HepG2 (cell line): Measurements from ENCODE around the gene PKLR. TPM values are rescaled to one million over a fixed set of nuclear protein-coding genes. Genes with fewer than 3 reads are reported as not detected.

ENCODE experiments used
- BORCS8-MEF2B ChIP-seq: sonication (generic); formaldehyde crosslinking; IDR thresholded peaks from 2 replicates; pipeline ENCODE4 v1.8.0; 2022; ENCODE audit warnings: mild to moderate bottlenecking, missing genetic modification reagents
- DR1 ChIP-seq: sonication (generic); formaldehyde crosslinking; IDR thresholded peaks from 2 replicates; pipeline ENCODE4 v1.8.0; 2021; ENCODE audit warnings: mild to moderate bottlenecking, missing genetic modification reagents, inconsistent platforms
- GABPB1 ChIP-seq: IDR thresholded peaks from 2 replicates; pipeline ENCODE4 v1.6.1; 2016; ENCODE audit warnings: mild to moderate bottlenecking, missing genetic modification reagents, moderate library complexity, missing compliant biosample characterization
- IKZF4 ChIP-seq: sonication (generic); formaldehyde crosslinking; IDR thresholded peaks from 2 replicates; pipeline ENCODE4 v1.5.1; 2020; ENCODE audit warnings: borderline replicate concordance, mild to moderate bottlenecking, low read depth, missing genetic modification reagents; ENCODE audit errors: not compliant biosample characterization
- MAFK ChIP-seq, 2 experiments: IDR thresholded peaks in 1 of 2; conservative IDR thresholded peaks in 1 of 2; 2 replicates each; pipeline ENCODE4 v1.6.1; 2011; ENCODE audit warnings: improper control_type of control experiment in 2 of 2, low read length in 2 of 2
- NFYC ChIP-seq: IDR thresholded peaks from 2 replicates; pipeline ENCODE4 v1.6.1; 2016; ENCODE audit warnings: missing genetic modification reagents, missing compliant biosample characterization
- PAF1 ChIP-seq: IDR thresholded peaks from 2 replicates; pipeline ENCODE4 v1.6.1; 2016; ENCODE audit warnings: missing genetic modification reagents, missing compliant biosample characterization
- PHF8 ChIP-seq: sonication (generic); formaldehyde crosslinking; IDR thresholded peaks from 2 replicates; pipeline ENCODE4 v1.5.0; 2020; ENCODE audit warnings: missing genetic modification reagents
- SCMH1 ChIP-seq: sonication (generic); formaldehyde crosslinking; IDR thresholded peaks from 2 replicates; pipeline ENCODE4 v1.9.0; 2021; ENCODE audit warnings: missing genetic modification reagents, mild to moderate bottlenecking, borderline replicate concordance
- SP5 ChIP-seq: IDR thresholded peaks from 2 replicates; pipeline ENCODE4 v1.6.1; 2016; ENCODE audit warnings: low read depth, borderline replicate concordance
- TCF12 ChIP-seq, 2 experiments: fragments of 450-650 bp in 1 of 2; sonication (generic) in 1 of 2; formaldehyde crosslinking in 1 of 2; IDR thresholded peaks; 2 replicates each; pipeline versions ENCODE4 v1.6.1 to v1.8.0; 2017 to 2022; ENCODE audit warnings: antibody characterized with exemption in 1 of 2, mild to moderate bottlenecking in 1 of 2, missing genetic modification reagents in 1 of 2, moderate library complexity in 1 of 2
- TMF1 ChIP-seq: sonication (generic); formaldehyde crosslinking; IDR thresholded peaks from 2 replicates; pipeline ENCODE4 v1.8.1; 2022; ENCODE audit warnings: low read depth, missing genetic modification reagents
- ZBTB7B ChIP-seq: sonication (generic); formaldehyde crosslinking; IDR thresholded peaks from 2 replicates; pipeline ENCODE4 v1.4.0; 2020; ENCODE audit warnings: missing genetic modification reagents
- ZFP37 ChIP-seq: sonication (generic); formaldehyde crosslinking; IDR thresholded peaks from 2 replicates; pipeline ENCODE4 v1.4.0; 2020; ENCODE audit warnings: missing genetic modification reagents, borderline replicate concordance
- ZFP41 ChIP-seq: sonication (generic); formaldehyde crosslinking; IDR thresholded peaks from 2 replicates; pipeline ENCODE4 v1.4.0; 2020; ENCODE audit warnings: mild to moderate bottlenecking, missing genetic modification reagents, borderline replicate concordance
- ZFP90 ChIP-seq: sonication (generic); formaldehyde crosslinking; IDR thresholded peaks from 2 replicates; pipeline ENCODE4 v1.8.0; 2022; ENCODE audit warnings: missing genetic modification reagents, mild to moderate bottlenecking, inconsistent platforms, borderline replicate concordance
- ZNF557 ChIP-seq: sonication (generic); formaldehyde crosslinking; IDR thresholded peaks from 2 replicates; pipeline ENCODE4 v1.4.0; 2020; ENCODE audit warnings: missing genetic modification reagents
- ZNF589 ChIP-seq: sonication (generic); formaldehyde crosslinking; conservative IDR thresholded peaks from 2 replicates; pipeline ENCODE4 v1.8.0; 2022; ENCODE audit warnings: mild to moderate bottlenecking, moderate library complexity, missing genetic modification reagents
- polyA plus RNA-seq, 8 experiments: library from polyadenylated mRNA; depleted of rRNA in 3 of 8; stranded (reverse) in 7 of 8; unstranded in 1 of 8; fragments of >200 nt; fragmentation: Illumina TruSeq in 4 of 8; extraction: Trizol in 4 of 8; gene quantifications; 2 replicates each; pipeline versions ENCODE4 v1.2.1 to v1.2.3, GENCODE V29; 2011 to 2016; ENCODE audit warnings: low read depth in 4 of 8, missing spikeins in 1 of 8, mixed read lengths in 1 of 8; ENCODE audit not compliant: insufficient read depth in 1 of 8
- total RNA-seq, 5 experiments: library from RNA; depleted of rRNA; stranded (reverse); fragments of >200 nt; fragmentation: Illumina TruSeq; extraction: Trizol; gene quantifications; 2 replicates each; pipeline ENCODE4 v1.2.3, GENCODE V29; 2016; ENCODE audit warnings: low read depth in 1 of 5
- TF ChIP-seq, protein P1 (sequence below): sonication (generic); formaldehyde crosslinking; IDR thresholded peaks from 2 replicates; pipeline ENCODE4 v1.4.0; 2020; ENCODE audit warnings: mild to moderate bottlenecking, missing genetic modification reagents, borderline replicate concordance
- TF ChIP-seq, protein P2 (sequence below): sonication (generic); formaldehyde crosslinking; IDR thresholded peaks from 2 replicates; pipeline ENCODE4 v1.4.0; 2020; ENCODE audit warnings: missing genetic modification reagents, borderline replicate concordance

PKLR gene
- total and polyA plus RNA-seq, 2 of the 13 experiments (the other 11 are each of a cell fraction or from before 2014, with no cell fraction given): 10.3 to 29.3 TPM

DNA sequence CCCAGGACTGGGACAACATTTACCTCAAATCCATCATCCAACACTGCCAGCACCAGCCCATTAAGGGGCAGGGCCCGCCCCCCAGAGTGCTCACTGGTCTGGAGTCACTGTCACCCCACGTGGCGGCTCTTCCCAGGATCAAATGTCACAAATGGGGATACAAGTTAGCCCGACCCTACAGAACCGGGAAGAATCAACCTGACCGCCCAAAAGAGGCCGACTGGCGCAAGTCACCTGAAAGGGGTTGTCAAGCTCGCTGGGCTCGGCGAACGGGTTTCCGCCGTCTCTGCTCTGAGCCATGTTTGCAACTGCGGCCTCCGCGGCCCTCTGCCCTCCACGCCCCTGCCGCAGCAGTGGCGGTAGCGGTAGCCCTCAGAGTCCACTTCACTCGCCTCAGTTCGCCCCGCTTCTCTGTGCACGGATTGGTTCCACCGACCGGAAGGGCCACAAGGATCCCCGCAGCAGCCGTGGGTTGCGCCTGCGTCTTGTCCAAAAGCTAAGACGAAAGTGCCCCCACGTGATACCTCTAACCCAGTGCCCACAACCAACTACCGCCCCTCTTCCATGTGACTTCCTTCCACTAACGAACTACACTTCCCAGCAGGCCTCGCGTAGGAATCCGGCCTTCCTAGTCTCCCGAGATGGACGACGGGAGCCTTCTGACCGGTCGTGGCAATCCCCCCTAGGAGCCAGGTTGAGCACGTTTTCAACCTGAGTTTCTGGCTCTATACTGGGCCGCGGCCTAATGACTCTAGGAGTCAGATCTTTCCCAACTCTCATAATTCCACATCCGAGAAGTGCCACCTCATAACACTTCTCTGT, 39.2 kb downstream of the PKLR start, which contains the start of gene SCAMP3 (continued):
- 0 out of 2 replicates have a peak, but pooled peaks have one; percentile 13 for TF ChIP-seq ZNF557 (CRISPR knock-in tag)
- TF ChIP-seq, protein P1, sequence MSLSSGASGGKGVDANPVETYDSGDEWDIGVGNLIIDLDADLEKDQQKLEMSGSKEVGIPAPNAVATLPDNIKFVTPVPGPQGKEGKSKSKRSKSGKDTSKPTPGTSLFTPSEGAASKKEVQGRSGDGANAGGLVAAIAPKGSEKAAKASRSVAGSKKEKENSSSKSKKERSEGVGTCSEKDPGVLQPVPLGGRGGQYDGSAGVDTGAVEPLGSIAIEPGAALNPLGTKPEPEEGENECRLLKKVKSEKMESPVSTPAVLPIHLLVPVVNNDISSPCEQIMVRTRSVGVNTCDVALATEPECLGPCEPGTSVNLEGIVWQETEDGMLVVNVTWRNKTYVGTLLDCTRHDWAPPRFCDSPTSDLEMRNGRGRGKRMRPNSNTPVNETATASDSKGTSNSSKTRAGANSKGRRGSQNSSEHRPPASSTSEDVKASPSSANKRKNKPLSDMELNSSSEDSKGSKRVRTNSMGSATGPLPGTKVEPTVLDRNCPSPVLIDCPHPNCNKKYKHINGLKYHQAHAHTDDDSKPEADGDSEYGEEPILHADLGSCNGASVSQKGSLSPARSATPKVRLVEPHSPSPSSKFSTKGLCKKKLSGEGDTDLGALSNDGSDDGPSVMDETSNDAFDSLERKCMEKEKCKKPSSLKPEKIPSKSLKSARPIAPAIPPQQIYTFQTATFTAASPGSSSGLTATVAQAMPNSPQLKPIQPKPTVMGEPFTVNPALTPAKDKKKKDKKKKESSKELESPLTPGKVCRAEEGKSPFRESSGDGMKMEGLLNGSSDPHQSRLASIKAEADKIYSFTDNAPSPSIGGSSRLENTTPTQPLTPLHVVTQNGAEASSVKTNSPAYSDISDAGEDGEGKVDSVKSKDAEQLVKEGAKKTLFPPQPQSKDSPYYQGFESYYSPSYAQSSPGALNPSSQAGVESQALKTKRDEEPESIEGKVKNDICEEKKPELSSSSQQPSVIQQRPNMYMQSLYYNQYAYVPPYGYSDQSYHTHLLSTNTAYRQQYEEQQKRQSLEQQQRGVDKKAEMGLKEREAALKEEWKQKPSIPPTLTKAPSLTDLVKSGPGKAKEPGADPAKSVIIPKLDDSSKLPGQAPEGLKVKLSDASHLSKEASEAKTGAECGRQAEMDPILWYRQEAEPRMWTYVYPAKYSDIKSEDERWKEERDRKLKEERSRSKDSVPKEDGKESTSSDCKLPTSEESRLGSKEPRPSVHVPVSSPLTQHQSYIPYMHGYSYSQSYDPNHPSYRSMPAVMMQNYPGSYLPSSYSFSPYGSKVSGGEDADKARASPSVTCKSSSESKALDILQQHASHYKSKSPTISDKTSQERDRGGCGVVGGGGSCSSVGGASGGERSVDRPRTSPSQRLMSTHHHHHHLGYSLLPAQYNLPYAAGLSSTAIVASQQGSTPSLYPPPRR (CRISPR knock-in tag): peak; percentile 66; the same call in 1 of the 2 replicates
- peak; percentile 75 for TF ChIP-seq NFYC (CRISPR knock-in tag)
- no peak for TF ChIP-seq IKZF4 (CRISPR knock-in tag)
- no peak for TF ChIP-seq SP5
- TF ChIP-seq PAF1 (CRISPR knock-in tag): peak; percentile 96
- TF ChIP-seq PHF8 (CRISPR knock-in tag): peak; percentile 92
- TF ChIP-seq, protein P2, sequence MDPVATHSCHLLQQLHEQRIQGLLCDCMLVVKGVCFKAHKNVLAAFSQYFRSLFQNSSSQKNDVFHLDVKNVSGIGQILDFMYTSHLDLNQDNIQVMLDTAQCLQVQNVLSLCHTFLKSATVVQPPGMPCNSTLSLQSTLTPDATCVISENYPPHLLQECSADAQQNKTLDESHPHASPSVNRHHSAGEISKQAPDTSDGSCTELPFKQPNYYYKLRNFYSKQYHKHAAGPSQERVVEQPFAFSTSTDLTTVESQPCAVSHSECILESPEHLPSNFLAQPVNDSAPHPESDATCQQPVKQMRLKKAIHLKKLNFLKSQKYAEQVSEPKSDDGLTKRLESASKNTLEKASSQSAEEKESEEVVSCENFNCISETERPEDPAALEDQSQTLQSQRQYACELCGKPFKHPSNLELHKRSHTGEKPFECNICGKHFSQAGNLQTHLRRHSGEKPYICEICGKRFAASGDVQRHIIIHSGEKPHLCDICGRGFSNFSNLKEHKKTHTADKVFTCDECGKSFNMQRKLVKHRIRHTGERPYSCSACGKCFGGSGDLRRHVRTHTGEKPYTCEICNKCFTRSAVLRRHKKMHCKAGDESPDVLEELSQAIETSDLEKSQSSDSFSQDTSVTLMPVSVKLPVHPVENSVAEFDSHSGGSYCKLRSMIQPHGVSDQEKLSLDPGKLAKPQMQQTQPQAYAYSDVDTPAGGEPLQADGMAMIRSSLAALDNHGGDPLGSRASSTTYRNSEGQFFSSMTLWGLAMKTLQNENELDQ (CRISPR knock-in tag): no peak
- peak; percentile 93 for TF ChIP-seq GABPB1 (CRISPR knock-in tag)
- TF ChIP-seq DR1: peak; percentile 82; the same call in 1 of the 2 replicates
- TF ChIP-seq BORCS8-MEF2B (CRISPR knock-in tag): peak; percentile 77; the same call in 1 of the 2 replicates
- no peak for TF ChIP-seq ZFP37 (CRISPR knock-in tag)
- no peak for TF ChIP-seq ZFP90 (CRISPR knock-in tag)
- TF ChIP-seq SCMH1 (CRISPR knock-in tag): no peak
- peak; percentile 60; the same call in 1 of the 2 replicates for TF ChIP-seq ZNF589 (CRISPR knock-in tag)
- no peak; the same call in 1 of the 2 replicates for TF ChIP-seq TMF1
- no peak for TF ChIP-seq MAFK (conservative IDR thresholded peaks at IDR 0.05 in 1 of 2, IDR thresholded peaks at IDR 0.05 in 1 of 2; ENCODE audit: low read length in 2 of 2)
- TF ChIP-seq TCF12 (IDR thresholded peaks at IDR 0.05): no peak
- TF ChIP-seq TCF12 (CRISPR knock-in tag; IDR thresholded peaks at IDR 0.05): no peak
- peak; percentile 64; the same call in 1 of the 2 replicates for TF ChIP-seq ZBTB7B (CRISPR knock-in tag)
- TF ChIP-seq ZFP41 (CRISPR knock-in tag): peak; percentile 22; the same call in 1 of the 2 replicates
